Peyer's patch (tissue), 4 donors: ENCODE measurements around the gene MED15.

Source experiments
- POLR2A ChIP-seq, 2 donors: fragments of 450-650 bp; IDR thresholded peaks; one replicate each; pipeline ENCODE4 v1.5.1; 2017; ENCODE audit warnings: antibody characterized with exemption in 2 of 2, mild to moderate bottlenecking in 2 of 2, moderate library complexity in 2 of 2
- TF ChIP-seq, protein P1 (sequence below), 6 experiments: fragments of 450-650 bp in 4 of 6; fragments of 200-600 bp in 2 of 6; sonication (generic) in 1 of 6; IDR thresholded peaks; one replicate each; pipeline ENCODE4 v1.5.1; 2017 to 2019; ENCODE audit warnings: antibody characterized with exemption in 6 of 6, mild to moderate bottlenecking in 3 of 6, moderate library complexity in 1 of 6

DNA sequence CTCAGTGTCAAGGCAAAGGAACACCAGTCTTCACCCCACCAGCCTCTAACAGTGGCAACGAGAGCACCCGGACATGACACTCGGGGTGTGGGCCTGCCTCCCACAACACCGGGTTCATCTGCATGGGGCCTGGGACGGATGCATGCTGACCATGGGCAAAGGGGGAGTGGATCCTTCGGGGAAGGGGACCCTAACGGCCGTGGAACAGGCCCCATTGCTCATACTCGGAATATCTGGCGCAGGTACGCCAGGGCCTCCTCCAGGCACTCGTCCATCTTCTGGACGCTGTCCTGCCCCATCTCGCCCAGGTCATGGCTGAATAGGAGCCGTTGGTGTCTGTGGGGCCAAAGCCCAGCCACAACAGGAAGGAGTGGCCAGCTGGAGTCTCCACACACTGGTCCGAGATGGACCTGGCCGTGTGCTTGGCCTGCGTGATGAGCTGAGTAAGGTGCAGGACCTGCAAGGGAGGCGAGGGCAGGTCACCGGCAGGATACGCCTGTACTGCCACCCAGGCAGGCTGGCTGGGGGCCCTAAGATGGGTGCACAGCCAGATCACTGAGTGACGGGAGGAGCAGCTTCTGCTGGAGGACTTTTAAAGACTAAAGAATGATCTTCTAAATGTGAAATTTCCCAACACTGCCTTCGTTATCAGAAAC is 96.8 kb downstream of the MED15 start:
- TF ChIP-seq, protein P1, sequence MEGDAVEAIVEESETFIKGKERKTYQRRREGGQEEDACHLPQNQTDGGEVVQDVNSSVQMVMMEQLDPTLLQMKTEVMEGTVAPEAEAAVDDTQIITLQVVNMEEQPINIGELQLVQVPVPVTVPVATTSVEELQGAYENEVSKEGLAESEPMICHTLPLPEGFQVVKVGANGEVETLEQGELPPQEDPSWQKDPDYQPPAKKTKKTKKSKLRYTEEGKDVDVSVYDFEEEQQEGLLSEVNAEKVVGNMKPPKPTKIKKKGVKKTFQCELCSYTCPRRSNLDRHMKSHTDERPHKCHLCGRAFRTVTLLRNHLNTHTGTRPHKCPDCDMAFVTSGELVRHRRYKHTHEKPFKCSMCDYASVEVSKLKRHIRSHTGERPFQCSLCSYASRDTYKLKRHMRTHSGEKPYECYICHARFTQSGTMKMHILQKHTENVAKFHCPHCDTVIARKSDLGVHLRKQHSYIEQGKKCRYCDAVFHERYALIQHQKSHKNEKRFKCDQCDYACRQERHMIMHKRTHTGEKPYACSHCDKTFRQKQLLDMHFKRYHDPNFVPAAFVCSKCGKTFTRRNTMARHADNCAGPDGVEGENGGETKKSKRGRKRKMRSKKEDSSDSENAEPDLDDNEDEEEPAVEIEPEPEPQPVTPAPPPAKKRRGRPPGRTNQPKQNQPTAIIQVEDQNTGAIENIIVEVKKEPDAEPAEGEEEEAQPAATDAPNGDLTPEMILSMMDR (IDR thresholded peaks at IDR 0.05) = no peak
- no peak for TF ChIP-seq POLR2A (IDR thresholded peaks at IDR 0.05)
